CD14-positive monocyte (primary cell): ENCODE measurements around the gene RTRAF. TPM values are rescaled to one million over a fixed set of nuclear protein-coding genes. Genes with fewer than 3 reads are reported as not detected.

Experiments used
- DNase-seq, 3 donors: peaks; one replicate each; pipeline ENCODE4 v3.0.0-alpha.2; 2011 to 2022
- H2AFZ ChIP-seq: 2 replicates; pipeline ENCODE4 v1.6.0; 2012; ENCODE audit warnings: mild to moderate bottlenecking, low read depth, low read length, inconsistent platforms; ENCODE audit not compliant: insufficient read depth, poor library complexity, severe bottlenecking
- H3K27ac ChIP-seq, 2 donors: 1 replicate in 1 of 2; 2 replicates in 1 of 2; pipeline ENCODE4 v1.5.1; 2012 to 2013; ENCODE audit warnings: low read length in 2 of 2, control low read depth in 1 of 2, inconsistent platforms in 1 of 2, low read depth in 1 of 2, mild to moderate bottlenecking in 1 of 2
- H3K27me3 ChIP-seq, 2 donors: one replicate each; pipeline versions ENCODE4 v1.6.0 to v1.6.1; 2011 to 2013; ENCODE audit warnings: low read length in 2 of 2; ENCODE audit not compliant: control insufficient read depth in 2 of 2, insufficient read depth in 2 of 2
- H3K36me3 ChIP-seq, 2 donors: replicated peaks in 1 of 2; 1 replicate in 1 of 2; 2 replicates in 1 of 2; pipeline versions ENCODE4 v1.5.1 to v1.6.1; 2012 to 2013; ENCODE audit warnings: low read length in 2 of 2, control low read depth in 1 of 2, inconsistent platforms in 1 of 2, mild to moderate bottlenecking in 1 of 2; ENCODE audit not compliant: insufficient read depth in 2 of 2, control insufficient read depth in 1 of 2
- H3K4me1 ChIP-seq, 2 donors: 1 replicate in 1 of 2; 2 replicates in 1 of 2; pipeline versions ENCODE4 v1.5.1 to v1.6.1; 2012 to 2013; ENCODE audit warnings: low read length in 2 of 2, control low read depth in 1 of 2, inconsistent platforms in 1 of 2, mild to moderate bottlenecking in 1 of 2, moderate library complexity in 1 of 2; ENCODE audit not compliant: insufficient read depth in 2 of 2, control insufficient read depth in 1 of 2
- H3K4me2 ChIP-seq: replicated peaks from 2 replicates; pipeline ENCODE3; 2012; ENCODE audit warnings: low read length, moderate library complexity, mild to moderate bottlenecking; ENCODE audit not compliant: poor library complexity, severe bottlenecking; ENCODE audit errors: extremely low read depth
- H3K4me3 ChIP-seq, 3 experiments: fragments of 200-600 bp in 1 of 3; sonication (generic) in 1 of 3; replicated peaks in 1 of 3; 1 replicate in 2 of 3; 2 replicates in 1 of 3; pipeline ENCODE4 v1.5.1; 2011 to 2013; ENCODE audit warnings: low read length in 3 of 3, mild to moderate bottlenecking in 3 of 3, control low read depth in 2 of 3, low read depth in 2 of 3, inconsistent platforms in 1 of 3, moderate library complexity in 1 of 3
- H3K79me2 ChIP-seq: 2 replicates; pipeline ENCODE4 v1.6.0; 2012; ENCODE audit warnings: mild to moderate bottlenecking, control low read depth, inconsistent platforms, low read length, moderate library complexity; ENCODE audit not compliant: insufficient read depth
- H3K9ac ChIP-seq: 2 replicates; pipeline ENCODE4 v1.6.0; 2017; ENCODE audit warnings: low read length, mild to moderate bottlenecking; ENCODE audit not compliant: insufficient read depth, poor library complexity, severe bottlenecking
- H3K9me3 ChIP-seq, 2 donors: replicated peaks in 1 of 2; 1 replicate in 1 of 2; 2 replicates in 1 of 2; pipeline versions ENCODE4 v1.5.1 to v1.6.1; 2012 to 2013; ENCODE audit warnings: low read length in 2 of 2, control low read depth in 1 of 2; ENCODE audit not compliant: control insufficient read depth in 1 of 2, insufficient read depth in 1 of 2
- H4K20me1 ChIP-seq: 2 replicates; pipeline ENCODE4 v1.6.0; 2012; ENCODE audit warnings: mild to moderate bottlenecking, low read length, control low read depth, moderate library complexity; ENCODE audit not compliant: insufficient read depth
- H3K27ac Mint-ChIP-seq, 7 donors: one replicate each; pipeline ENCODE4 v1.8.0; 2020; ENCODE audit warnings: mild to moderate bottlenecking in 7 of 7, mixed read lengths in 7 of 7, moderate library complexity in 6 of 7, inconsistent platforms in 2 of 7
- H3K27me3 Mint-ChIP-seq, 3 donors: one replicate each; pipeline ENCODE4 v1.8.0; 2021 to 2022; ENCODE audit warnings: low read depth in 3 of 3, mild to moderate bottlenecking in 3 of 3, mixed read lengths in 3 of 3, moderate library complexity in 3 of 3, inconsistent platforms in 1 of 3
- H3K36me3 Mint-ChIP-seq, 2 donors: one replicate each; pipeline ENCODE4 v1.8.0; 2020; ENCODE audit warnings: mixed read lengths in 2 of 2, inconsistent platforms in 1 of 2, mild to moderate bottlenecking in 1 of 2
- H3K4me1 Mint-ChIP-seq: one replicate; pipeline ENCODE4 v1.8.0; 2020; ENCODE audit warnings: mild to moderate bottlenecking, mixed read lengths
- H3K4me3 Mint-ChIP-seq, 2 donors: one replicate each; pipeline ENCODE4 v1.8.0; 2020; ENCODE audit warnings: mild to moderate bottlenecking in 2 of 2, mixed read lengths in 2 of 2, moderate library complexity in 1 of 2
- H3K9me3 Mint-ChIP-seq, 7 donors: one replicate each; pipeline ENCODE4 v1.8.0; 2020 to 2022; ENCODE audit warnings: mixed read lengths in 7 of 7, mild to moderate bottlenecking in 6 of 7, moderate library complexity in 6 of 7, inconsistent platforms in 2 of 7
- WGBS: methylation state at CpG from one replicate; pipeline ENCODE4 v1.1.5; 2013; ENCODE audit warnings: missing lambda C conversion rate; ENCODE audit not compliant: insufficient coverage; 5-methylcytosine and 5-hydroxymethylcytosine counted together
- intact Hi-C, 2 donors: fragments of 100-400 bp; cut with micrococcal nuclease; formaldehyde crosslinking; loops; one replicate each; pipeline versions ENCODE4 v1.15.0 to v1.15.1; 2023
- polyA plus RNA-seq, 3 donors: library from polyadenylated mRNA; depleted of rRNA in 1 of 3; unstranded in 2 of 3; stranded (reverse) in 1 of 3; fragments of 300-500 nt in 2 of 3; fragments of >200 nt in 1 of 3; fragmentation: Illumina TruSeq in 2 of 3; gene quantifications; 1 replicate in 2 of 3; 2 replicates in 1 of 3; pipeline ENCODE4 v1.2.3, GENCODE V29; 2012 to 2021
- TF ChIP-seq, protein P1 (sequence below): fragments of 200-600 bp; IDR thresholded peaks from one replicate; pipeline ENCODE4 v1.8.0; 2022; ENCODE audit warnings: antibody characterized with exemption, mild to moderate bottlenecking

RTRAF gene
- polyA plus RNA-seq, 3 donors, result 51.6 to 152 (median 149) TPM

DNA sequence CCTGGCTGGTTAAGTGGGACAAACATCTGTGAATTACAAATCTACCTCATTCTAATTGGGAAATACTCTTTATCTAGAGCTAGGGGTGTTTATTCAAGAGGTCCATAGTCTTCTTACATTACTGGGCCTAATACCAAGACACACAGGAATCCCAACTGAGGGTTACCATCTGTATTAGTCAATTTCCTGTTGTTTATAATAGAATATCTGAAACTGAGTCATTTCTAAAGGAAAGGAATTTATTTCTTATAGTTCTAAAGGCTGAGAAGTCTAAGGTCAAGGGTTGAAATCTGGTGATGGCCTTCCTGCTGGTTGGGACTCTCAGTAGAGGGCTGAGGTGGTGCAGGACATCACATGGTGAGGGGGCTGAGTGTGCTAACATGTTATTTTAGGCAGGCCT, 36.0 kb downstream of the RTRAF start:
- intact Hi-C loops, result no loop called here
- Mint-ChIP-seq H3K27me3 (peaks cover 4 to 7% (median 6%) of the 10 kb centered on the region in 3 donors), H3K4me1 (peaks cover 2% of the 10 kb centered on the region), H3K9me3 (peaks cover 0 to 11% (median 5%) of the 10 kb centered on the region in 7 donors), H3K36me3 (no peaks in the 10 kb centered on the region), H3K27ac (no peak overlapping the region), H3K4me3 (no peak overlapping the region)
- TF ChIP-seq, protein P1, sequence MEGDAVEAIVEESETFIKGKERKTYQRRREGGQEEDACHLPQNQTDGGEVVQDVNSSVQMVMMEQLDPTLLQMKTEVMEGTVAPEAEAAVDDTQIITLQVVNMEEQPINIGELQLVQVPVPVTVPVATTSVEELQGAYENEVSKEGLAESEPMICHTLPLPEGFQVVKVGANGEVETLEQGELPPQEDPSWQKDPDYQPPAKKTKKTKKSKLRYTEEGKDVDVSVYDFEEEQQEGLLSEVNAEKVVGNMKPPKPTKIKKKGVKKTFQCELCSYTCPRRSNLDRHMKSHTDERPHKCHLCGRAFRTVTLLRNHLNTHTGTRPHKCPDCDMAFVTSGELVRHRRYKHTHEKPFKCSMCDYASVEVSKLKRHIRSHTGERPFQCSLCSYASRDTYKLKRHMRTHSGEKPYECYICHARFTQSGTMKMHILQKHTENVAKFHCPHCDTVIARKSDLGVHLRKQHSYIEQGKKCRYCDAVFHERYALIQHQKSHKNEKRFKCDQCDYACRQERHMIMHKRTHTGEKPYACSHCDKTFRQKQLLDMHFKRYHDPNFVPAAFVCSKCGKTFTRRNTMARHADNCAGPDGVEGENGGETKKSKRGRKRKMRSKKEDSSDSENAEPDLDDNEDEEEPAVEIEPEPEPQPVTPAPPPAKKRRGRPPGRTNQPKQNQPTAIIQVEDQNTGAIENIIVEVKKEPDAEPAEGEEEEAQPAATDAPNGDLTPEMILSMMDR, result no peak
- H3K9ac ChIP-seq, result no peak overlapping the region
- H3K4me1 ChIP-seq, result no peaks in the 10 kb centered on the region
- no peak overlapping the region for H3K4me2 ChIP-seq
- no peaks in the 10 kb centered on the region for H3K79me2 ChIP-seq
- no peak overlapping the region for H2AFZ ChIP-seq
- H3K27me3 ChIP-seq, result peaks cover 0 to 2% of the 10 kb centered on the region in 2 donors
- H3K9me3 ChIP-seq, result no peaks in the 10 kb centered on the region
- DNase-seq, result no peak
- H4K20me1 ChIP-seq, result no peaks in the 10 kb centered on the region
- no peak overlapping the region for H3K27ac ChIP-seq
- no peak overlapping the region for H3K4me3 ChIP-seq
- H3K36me3 ChIP-seq, result no peaks in the 10 kb centered on the region

DNA sequence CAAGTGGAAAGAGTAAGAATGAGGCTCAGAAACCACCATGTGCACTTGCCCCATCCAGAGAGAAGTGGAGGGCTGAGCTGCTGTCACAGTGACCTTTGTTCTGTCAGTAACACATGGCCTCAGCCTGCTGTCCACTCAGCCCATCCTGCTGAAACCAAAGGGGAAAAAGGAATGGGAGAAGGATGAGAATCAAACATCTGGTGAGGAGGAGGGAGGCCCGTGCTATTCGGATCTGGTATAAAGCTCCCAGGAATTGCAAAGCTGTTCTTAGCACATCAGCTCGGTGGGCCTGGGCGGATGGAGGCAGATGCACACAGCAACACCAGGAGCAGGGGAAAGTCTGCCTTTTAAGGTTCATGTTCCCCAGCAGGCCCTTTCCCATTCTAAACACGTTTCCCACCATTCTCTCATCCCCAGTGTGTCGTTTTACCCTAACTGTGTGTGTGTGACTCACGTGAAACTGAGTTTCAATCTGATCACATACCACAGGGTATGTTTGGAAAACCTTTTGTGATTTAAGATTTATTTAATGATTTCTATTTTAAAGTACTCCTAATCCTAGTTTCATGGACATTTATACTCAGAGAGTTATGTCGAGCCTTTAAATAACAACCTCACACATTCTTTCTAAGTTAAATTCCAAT, 36.8 kb downstream of the RTRAF start:
- Histone ChIP-seq H4K20me1 (no peaks in the 10 kb centered on the region), H3K4me2 (no peak overlapping the region), H3K27ac (no peak overlapping the region), H3K9ac (no peak overlapping the region), H2AFZ (no peak overlapping the region), H3K27me3 (peaks cover 0 to 2% of the 10 kb centered on the region in 2 donors), H3K9me3 (no peaks in the 10 kb centered on the region), H3K79me2 (no peaks in the 10 kb centered on the region), H3K4me1 (no peaks in the 10 kb centered on the region), H3K36me3 (no peaks in the 10 kb centered on the region), H3K4me3 (no peak overlapping the region)
- intact Hi-C loops, result no loop called here
- H3K4me3 Mint-ChIP-seq, result no peak overlapping the region
- H3K9me3 Mint-ChIP-seq, result peaks cover 0 to 11% (median 5%) of the 10 kb centered on the region in 7 donors
- no peak overlapping the region for H3K27ac Mint-ChIP-seq
- peaks cover 2% of the 10 kb centered on the region for H3K4me1 Mint-ChIP-seq
- TF ChIP-seq, protein P1, result no peak
- DNase-seq, result no peak
- H3K27me3 Mint-ChIP-seq, result peaks cover 1 to 5% (median 2%) of the 10 kb centered on the region in 3 donors
- H3K36me3 Mint-ChIP-seq, result no peaks in the 10 kb centered on the region
- 85% methylated on average over 4 of the region's 8 CpGs for WGBS
